LHCN-M2 (cell line): Measurements from ENCODE around the gene DNAL4. TPM values are rescaled to one million over a fixed set of nuclear protein-coding genes. Genes with fewer than 3 reads are reported as not detected.
A peak's percentile ranks its signal among the peaks of the same experiment; 100 is the strongest.
"Not testable (repeated sequence)": the region's sequence is repeated elsewhere in the genome, so short reads cannot be mapped to it uniquely, and the experiment has no call there.

ENCODE experiments used
- DNase-seq: peaks from one replicate; pipeline ENCODE4 v3.0.0-alpha.2; 2012; ENCODE audit warnings: low read depth
- total RNA-seq: library from RNA; depleted of rRNA; stranded (reverse); fragments of >200 nt; gene quantifications from 2 replicates; pipeline ENCODE4 v1.2.3, GENCODE V29; 2014

DNAL4 gene
- total RNA-seq, 1 experiment from 2014 or later, result 19.0 TPM

GRCh38 chr22:38827510-38827909 lies 33.6 kb upstream of the DNAL4 start:
- DNase-seq, result no peak

- no peak for DNase-seq
Measured at GRCh38 chr22:38826801-38827200, 32.9 kb upstream of the DNAL4 start.

- DNase-seq, result no peak
Measured at GRCh38 chr22:38826386-38826785, 32.4 kb upstream of the DNAL4 start.

- DNase-seq, result peak; percentile 73
Measured at GRCh38 chr22:38824585-38824984, 30.6 kb upstream of the DNAL4 start.

- DNase-seq, result no peak
Measured at GRCh38 chr22:38823637-38824036, 29.7 kb upstream of the DNAL4 start.

- no peak for DNase-seq
Measured at GRCh38 chr22:38823076-38823475, 29.1 kb upstream of the DNAL4 start.

- DNase-seq, result no peak
Measured at GRCh38 chr22:38820020-38820419, 26.1 kb upstream of the DNAL4 start.

GRCh38 chr22:38819387-38819940 lies 25.5 kb upstream of the DNAL4 start:
- no peak for DNase-seq

- no peak for DNase-seq
Measured at GRCh38 chr22:38817196-38817595, 23.3 kb upstream of the DNAL4 start.

- no peak for DNase-seq
Measured at GRCh38 chr22:38815842-38816241, 21.9 kb upstream of the DNAL4 start.

GRCh38 chr22:38811241-38811640 lies 17.3 kb upstream of the DNAL4 start:
- no peak for DNase-seq

GRCh38 chr22:38805041-38805593 lies 11.2 kb upstream of the DNAL4 start:
- not testable (repeated sequence) for DNase-seq

- peak; percentile 71 for DNase-seq
Measured at GRCh38 chr22:38802671-38803121, 8.8 kb upstream of the DNAL4 start.

GRCh38 chr22:38799265-38800002 lies 5.5 kb upstream of the DNAL4 start:
- peak; percentile 25 for DNase-seq

GRCh38 chr22:38798496-38798895 lies 4.6 kb upstream of the DNAL4 start:
- DNase-seq, result no peak

GRCh38 chr22:38796262-38796957 lies 2.5 kb upstream of the DNAL4 start:
- DNase-seq, result no peak

GRCh38 chr22:38795569-38795968 lies 1.6 kb upstream of the DNAL4 start:
- DNase-seq, result no peak

- DNase-seq, result no peak
Measured at GRCh38 chr22:38793317-38793716, 626 bp downstream of the DNAL4 start.

- peak; percentile 25 for DNase-seq
Measured at GRCh38 chr22:38792833-38793232, 1.1 kb downstream of the DNAL4 start.

GRCh38 chr22:38789606-38790005 lies 4.3 kb downstream of the DNAL4 start:
- DNase-seq, result no peak

- DNase-seq, result no peak
Measured at GRCh38 chr22:38788846-38789245, 5.1 kb downstream of the DNAL4 start.

GRCh38 chr22:38788021-38788816 lies 5.7 kb downstream of the DNAL4 start:
- peak; percentile 97 for DNase-seq
